K562 (cell line): Measurements from ENCODE around the gene FAM184B. TPM values are rescaled to one million over a fixed set of nuclear protein-coding genes. Genes with fewer than 3 reads are reported as not detected.
A peak's percentile ranks its signal among the peaks of the same experiment; 100 is the strongest.

Experiments
- ATAC-seq: fragments of 200-7000 bp; cut with Tn5 transposase; 3 replicates; pipeline ENCODE4 v1.9.1; 2020; ENCODE audit warnings: moderate library complexity
- BruUV-seq: library from RNA; stranded (reverse); fragments of 400-500 nt; replicated peaks from 2 replicates; lab custom pipeline; 2021; lab: Mats Ljungman, UMichigan
- CTCF ChIA-PET: fragments of 300-600 bp; formaldehyde crosslinking; extraction: SDS; loops from one replicate; lab custom pipeline; 2021; ENCODE audit warnings: low intra/inter-chr PET ratio; lab: Yijun Ruan, JAX
- POLR2A ChIA-PET: fragments of 300-600, 350-650 bp; sonication (Branson Sonifier 250); formaldehyde crosslinking; extraction: SDS; loops from one replicate; lab custom pipeline; 2021; ENCODE audit warnings: antibody characterized with exemption, inconsistent platforms; lab: Yijun Ruan, JAX
- DNase-seq, 4 experiments: peaks; one replicate each; pipeline versions ENCODE4 v3.0.0 to v3.0.0-alpha.2; 2011 to 2018; ENCODE audit warnings: low spot score in 3 of 4, mixed read lengths in 3 of 4; ENCODE audit errors: extremely low read depth in 1 of 4
- FAIRE-seq: peaks from 2 replicates; lab custom pipeline; 2011; peaks lifted over from hg19 to GRCh38; lab: Jason Lieb, UNC
- H2AFZ ChIP-seq: 2 replicates; pipeline ENCODE4 v1.6.0; 2011; ENCODE audit warnings: low read depth, low read length, control low read depth, inconsistent platforms
- H3K27ac ChIP-seq: fragments of 200-600 bp; 3 replicates; pipeline ENCODE4 v1.8.0; 2011; ENCODE audit warnings: low read depth, mild to moderate bottlenecking, control low read depth, inconsistent platforms, low read length, moderate library complexity, mixed read lengths; ENCODE audit errors: extremely low read depth
- H3K27me3 ChIP-seq, 2 experiments: fragments of 300-600 bp in 1 of 2; 2 replicates in 1 of 2; 3 replicates in 1 of 2; pipeline versions ENCODE4 v1.6.0 to v1.8.0; 2011; ENCODE audit warnings: inconsistent platforms in 2 of 2, low read length in 2 of 2, mild to moderate bottlenecking in 1 of 2, mixed read lengths in 1 of 2, moderate library complexity in 1 of 2; ENCODE audit not compliant: control insufficient read depth in 2 of 2, insufficient read depth in 2 of 2
- H3K36me3 ChIP-seq: fragments of 300-600 bp; 3 replicates; pipeline ENCODE4 v1.8.0; 2011; ENCODE audit warnings: mild to moderate bottlenecking, low read length, inconsistent platforms; ENCODE audit not compliant: control insufficient read depth, insufficient read depth
- H3K4me1 ChIP-seq, 2 experiments: fragments of 200-600 bp in 1 of 2; replicated peaks in 1 of 2; 2 replicates in 1 of 2; 3 replicates in 1 of 2; pipeline versions ENCODE4 v1.5.1 to v1.8.0; 2011; ENCODE audit warnings: inconsistent platforms in 2 of 2, low read length in 2 of 2, mild to moderate bottlenecking in 1 of 2, mixed read lengths in 1 of 2, moderate library complexity in 1 of 2; ENCODE audit not compliant: control insufficient read depth in 2 of 2, insufficient read depth in 2 of 2
- H3K4me2 ChIP-seq: 2 replicates; pipeline ENCODE4 v1.6.1; 2011; ENCODE audit warnings: low read length, control low read depth, inconsistent platforms, mixed read lengths; ENCODE audit not compliant: insufficient read depth
- H3K4me3 ChIP-seq: fragments of 200-600 bp; sonication (generic), shearing (Covaris generic); 2 replicates; pipeline ENCODE4 v1.5.1; 2016; ENCODE audit warnings: control low read depth, inconsistent platforms
- H3K79me2 ChIP-seq: fragments of 200-600 bp; 3 replicates; pipeline ENCODE4 v1.8.0; 2011; ENCODE audit warnings: low read length, inconsistent platforms; ENCODE audit not compliant: control insufficient read depth, insufficient read depth
- H3K9ac ChIP-seq, 2 experiments: 2 replicates each; pipeline versions ENCODE4 v1.6.0 to v1.6.1; 2011; ENCODE audit warnings: low read depth in 2 of 2, low read length in 2 of 2, control low read depth in 1 of 2, inconsistent platforms in 1 of 2, mild to moderate bottlenecking in 1 of 2, mixed read lengths in 1 of 2; ENCODE audit not compliant: insufficient read depth in 1 of 2
- H3K9me1 ChIP-seq: one replicate; pipeline ENCODE4 v1.6.0; 2011; ENCODE audit warnings: inconsistent platforms, mild to moderate bottlenecking, low read length, moderate library complexity; ENCODE audit not compliant: control insufficient read depth, insufficient read depth
- H3K9me3 ChIP-seq: replicated peaks from 2 replicates; pipeline ENCODE4 v1.5.1; 2011; ENCODE audit warnings: low read depth, low read length, inconsistent platforms; ENCODE audit not compliant: control insufficient read depth, insufficient read depth
- H4K20me1 ChIP-seq: replicated peaks from 2 replicates; pipeline ENCODE4 v1.6.1; 2011; ENCODE audit warnings: low read length, inconsistent platforms, mixed read lengths; ENCODE audit not compliant: control insufficient read depth, insufficient read depth
- CAMTA2 ChIP-seq: fragments of 250-450 bp; sonication (Bioruptor Pico); conservative IDR thresholded peaks from 2 replicates; pipeline ENCODE4 v1.5.1; 2022
- CCNT2 ChIP-seq: IDR thresholded peaks from 2 replicates; pipeline ENCODE4 v1.6.1; 2011; ENCODE audit warnings: borderline replicate concordance, low read depth, mild to moderate bottlenecking, moderate library complexity, mixed read lengths, low read length; ENCODE audit not compliant: insufficient read length; ENCODE audit errors: extremely low read depth
- NFE2 ChIP-seq: IDR thresholded peaks from 2 replicates; pipeline ENCODE4 v1.6.1; 2014; ENCODE audit warnings: antibody characterized with exemption, low read depth
- POLR2AphosphoS2 ChIP-seq: IDR thresholded peaks from 2 replicates; pipeline ENCODE4 v1.6.1; 2012; ENCODE audit warnings: low read length, improper control_type of control experiment
- SFPQ ChIP-seq: fragments of 200-400 bp; formaldehyde crosslinking; IDR thresholded peaks from 2 replicates; pipeline ENCODE4 v1.6.1; 2017; ENCODE audit warnings: mild to moderate bottlenecking, low read depth, low read length, moderate library complexity
- ZBTB1 ChIP-seq: sonication (generic); formaldehyde crosslinking; IDR thresholded peaks from 2 replicates; pipeline ENCODE4 v1.8.1; 2023; ENCODE audit warnings: missing genetic modification reagents, low read depth, mild to moderate bottlenecking, borderline replicate concordance
- ZFP36 ChIP-seq: fragments of 150-350 bp; IDR thresholded peaks from 2 replicates; pipeline ENCODE4 v1.6.1; 2018; ENCODE audit warnings: low read length, low read depth; ENCODE audit not compliant: partially characterized antibody
- ZNF316 ChIP-seq: fragments of 450-650 bp; IDR thresholded peaks from 2 replicates; pipeline ENCODE4 v1.6.1; 2016
- WGBS: fragments of 100-300 bp; shearing (Covaris generic); methylation state at CpG from one replicate; pipeline ENCODE4 v1.1.6; 2016; ENCODE audit warnings: low coverage, mixed read lengths; ENCODE audit not compliant: insufficient coverage; ENCODE audit errors: missing lambda C conversion rate; 5-methylcytosine and 5-hydroxymethylcytosine counted together
- in situ Hi-C: fragments of 300-500 bp; cut with MboI; formaldehyde crosslinking; loops from 4 replicates; pipeline ENCODE4 v1.15.0; 2018; ENCODE audit warnings: inconsistent platforms, mixed read lengths
- intact Hi-C: fragments of 100-400 bp; cut with micrococcal nuclease; formaldehyde crosslinking; loops from 2 replicates; pipeline ENCODE4 v1.14.2; 2022
- polyA plus RNA-seq, 8 experiments: library from polyadenylated mRNA; depleted of rRNA in 4 of 8; stranded (reverse) in 5 of 8; unstranded in 3 of 8; fragments of >200 nt; fragmentation: Nextera tagmentation in 2 of 8; fragmentation: Illumina TruSeq in 1 of 8; extraction: Ambion mirVana in 2 of 8; extraction: Trizol in 1 of 8; gene quantifications; 2 replicates each; pipeline versions ENCODE4 v1.2.1 to v1.2.3, GENCODE V29; 2011 to 2014; ENCODE audit warnings: inconsistent platforms in 1 of 8, missing spikeins in 1 of 8
- total RNA-seq, 7 experiments: library from RNA; depleted of rRNA in 6 of 7; stranded (reverse); fragments of >200 nt in 6 of 7; fragmentation: Illumina TruSeq in 2 of 7; extraction: Trizol in 2 of 7; gene quantifications; 2 replicates each; pipeline versions ENCODE4 v1.2.1 to v1.2.3, GENCODE V29; 2011 to 2021; ENCODE audit warnings: low replicate concordance in 1 of 7

The FAM184B gene
- total and polyA plus RNA-seq, 9 of the 15 experiments (the other 6 are each of a cell fraction or from before 2014, with no cell fraction given) = not detected

GRCh38 chr4:17786567-17786966 lies 5.1 kb upstream of the FAM184B start:
- in situ Hi-C loops = no loop called here
- Histone ChIP-seq H3K9ac (no peak overlapping the region), H3K27me3 (peaks cover 4 to 11% of the 10 kb centered on the region in 2 experiments; a peak in 3 of 5 replicates), H3K79me2 (no peaks in the 10 kb centered on the region), H3K36me3 (no peaks in the 10 kb centered on the region), H3K4me2 (no peak overlapping the region; the same call in 1 of the 2 replicates), H3K4me3 (no peak overlapping the region), H3K27ac (no peak overlapping the region), H2AFZ (no peak overlapping the region), H4K20me1 (no peaks in the 10 kb centered on the region), H3K4me1 (peaks cover 0 to 3% of the 10 kb centered on the region in 2 experiments; a peak in 1 of 5 replicates), H3K9me1 (no peaks in the 10 kb centered on the region), H3K9me3 (no peaks in the 10 kb centered on the region)
- intact Hi-C loops = loop anchor here (2.0 kb wide), 1 partner anchor 238 kb away; no protein-coding TSS in a partner anchor
- ChIA-PET CTCF (no interaction called here), POLR2A (interaction anchor here (0.6 to 1.1 kb wide), 4 partner anchors 10 to 23 kb away, joined by 3 to 4 read pairs (median 4); no protein-coding TSS in a partner anchor)
- WGBS = 37% methylated on average over 5 of the region's 5 CpGs
- peak; percentile 57 for FAIRE-seq
- BruUV-seq = no TSS peak
- ATAC-seq = peak; percentile 66
- DNase-seq = peak in 1 of 4 experiments; percentile 19
- TF ChIP-seq ZFP36 = no peak
- peak; percentile 39 for TF ChIP-seq NFE2
- TF ChIP-seq CAMTA2 (CRISPR knock-in tag) = no peak
- no peak for TF ChIP-seq CCNT2
- no peak for TF ChIP-seq ZBTB1 (CRISPR knock-in tag)
- peak; percentile 25; the same call in 1 of the 2 replicates for TF ChIP-seq ZNF316
- TF ChIP-seq POLR2AphosphoS2 = no peak
- TF ChIP-seq SFPQ = no peak
